SK-N-SH (cell line): ENCODE measurements around the gene SHKBP1. TPM values are rescaled to one million over a fixed set of nuclear protein-coding genes. Genes with fewer than 3 reads are reported as not detected.

Experiments used
- CTCF ChIA-PET: fragments of 300-600, 350-600 bp; formaldehyde crosslinking; extraction: SDS; loops from one replicate; lab custom pipeline; 2021; lab: Yijun Ruan, JAX
- POLR2A ChIA-PET: fragments of 350-600 bp; sonication (Branson Sonifier 250); formaldehyde crosslinking; extraction: SDS; loops from one replicate; lab custom pipeline; 2020; ENCODE audit warnings: antibody characterized with exemption, inconsistent platforms; lab: Yijun Ruan, JAX
- DNase-seq: peaks from one replicate; pipeline ENCODE4 v3.0.0; 2012
- H2AFZ ChIP-seq: fragments of 200-600 bp; sonication (generic); 2 replicates; pipeline ENCODE4 v1.8.1; 2016; ENCODE audit warnings: antibody characterized with exemption, mild to moderate bottlenecking, low read depth
- H3F3A ChIP-seq: fragments of 200-600 bp; sonication (generic); replicated peaks from 2 replicates; pipeline ENCODE3; 2016; ENCODE audit warnings: antibody characterized with exemption, mild to moderate bottlenecking; ENCODE audit not compliant: insufficient read depth
- H3K27ac ChIP-seq, 2 experiments: fragments of 200-500 bp in 1 of 2; fragments of 200-600 bp in 1 of 2; sonication (Bioruptor generic) in 1 of 2; sonication (generic), shearing (Covaris generic) in 1 of 2; 2 replicates each; pipeline versions ENCODE4 v1.5.1 to v1.6.1; 2014 to 2016; ENCODE audit warnings: low read depth in 2 of 2, inconsistent platforms in 1 of 2, low read length in 1 of 2, mild to moderate bottlenecking in 1 of 2, mixed read lengths in 1 of 2
- H3K27me3 ChIP-seq: fragments of 200-600 bp; sonication (generic), shearing (Covaris generic); 2 replicates; pipeline ENCODE4 v1.6.1; 2016; ENCODE audit warnings: mixed run types; ENCODE audit not compliant: insufficient read depth
- H3K36me3 ChIP-seq, 2 experiments: fragments of 200-500 bp in 1 of 2; fragments of 200-600 bp in 1 of 2; sonication (Bioruptor generic) in 1 of 2; sonication (generic) in 1 of 2; replicated peaks in 1 of 2; 2 replicates each; pipeline versions ENCODE3 to v1.5.1; 2014 to 2016; ENCODE audit warnings: low read length in 1 of 2, mild to moderate bottlenecking in 1 of 2; ENCODE audit not compliant: insufficient read depth in 2 of 2, control insufficient read depth in 1 of 2
- H3K4me1 ChIP-seq, 2 experiments: fragments of 200-500 bp in 1 of 2; fragments of 200-600 bp in 1 of 2; sonication (Bioruptor generic) in 1 of 2; sonication (generic), shearing (Covaris generic) in 1 of 2; 2 replicates each; pipeline versions ENCODE4 v1.5.1 to v1.6.1; 2014 to 2016; ENCODE audit warnings: low read depth in 1 of 2, low read length in 1 of 2, mixed run types in 1 of 2; ENCODE audit not compliant: insufficient read depth in 2 of 2, control insufficient read depth in 1 of 2
- H3K4me2 ChIP-seq: fragments of 200-600 bp; sonication (generic), shearing (Covaris generic); 2 replicates; pipeline ENCODE4 v1.6.1; 2017; ENCODE audit warnings: mixed run types
- H3K4me3 ChIP-seq, 2 experiments: fragments of 200-500 bp in 1 of 2; fragments of 200-600 bp in 1 of 2; sonication (Bioruptor generic) in 1 of 2; sonication (generic), shearing (Covaris generic) in 1 of 2; 2 replicates each; pipeline versions ENCODE4 v1.5.1 to v1.8.1; 2014 to 2016; ENCODE audit warnings: low read depth in 2 of 2, inconsistent platforms in 1 of 2, low read length in 1 of 2, mild to moderate bottlenecking in 1 of 2, mixed read lengths in 1 of 2, moderate library complexity in 1 of 2
- H3K79me2 ChIP-seq: fragments of 200-600 bp; sonication (generic); 2 replicates; pipeline ENCODE4 v1.8.1; 2017; ENCODE audit warnings: mild to moderate bottlenecking; ENCODE audit not compliant: insufficient read depth
- H3K9ac ChIP-seq: fragments of 200-600 bp; sonication (generic); 2 replicates; pipeline ENCODE4 v1.6.1; 2017; ENCODE audit warnings: mixed run types
- H3K9me2 ChIP-seq: fragments of 200-600 bp; sonication (generic); 2 replicates; pipeline ENCODE4 v1.6.1; 2017; ENCODE audit warnings: mixed run types
- H3K9me3 ChIP-seq: fragments of 200-600 bp; sonication (generic); 2 replicates; pipeline ENCODE4 v1.6.1; 2017; ENCODE audit warnings: mixed run types, mild to moderate bottlenecking, moderate library complexity
- H4K20me1 ChIP-seq: fragments of 200-600 bp; sonication (generic); 2 replicates; pipeline ENCODE4 v1.6.1; 2017; ENCODE audit warnings: mild to moderate bottlenecking, mixed run types; ENCODE audit not compliant: insufficient read depth
- ELF1 ChIP-seq: IDR thresholded peaks from 2 replicates; pipeline ENCODE4 v1.4.0; 2012
- EP300 ChIP-seq, 2 experiments: IDR thresholded peaks; 2 replicates each; pipeline versions ENCODE4 v1.4.0 to v1.6.1; 2012; ENCODE audit warnings: borderline replicate concordance in 1 of 2, low read depth in 1 of 2, low read length in 1 of 2
- EZH2phosphoT487 ChIP-seq: fragments of 200-600 bp; sonication (generic); IDR thresholded peaks from 2 replicates; pipeline ENCODE4 v1.6.1; 2017; ENCODE audit warnings: low read depth, mixed run types, mild to moderate bottlenecking, antibody characterized with exemption, moderate library complexity, borderline replicate concordance
- FOXM1 ChIP-seq: IDR thresholded peaks from 2 replicates; pipeline ENCODE4 v1.4.0; 2012; ENCODE audit warnings: low read depth, mild to moderate bottlenecking
- JUND ChIP-seq: IDR thresholded peaks from 2 replicates; pipeline ENCODE4 v1.4.0; 2012
- MXI1 ChIP-seq: IDR thresholded peaks from 2 replicates; pipeline ENCODE4 v1.6.1; 2012; ENCODE audit warnings: mild to moderate bottlenecking, low read depth, low read length, improper control_type of control experiment
- NFIC ChIP-seq: IDR thresholded peaks from 2 replicates; pipeline ENCODE4 v1.4.0; 2012; ENCODE audit warnings: borderline replicate concordance
- NRF1 ChIP-seq: IDR thresholded peaks from 2 replicates; pipeline ENCODE4 v1.6.1; 2012; ENCODE audit warnings: low read depth, mild to moderate bottlenecking, low read length
- RAD21 ChIP-seq: IDR thresholded peaks from 2 replicates; pipeline ENCODE4 v1.6.1; 2012; ENCODE audit warnings: mild to moderate bottlenecking, low read length
- RCOR1 ChIP-seq: fragments of 150-350 bp; IDR thresholded peaks from 2 replicates; pipeline ENCODE4 v1.6.1; 2017; ENCODE audit warnings: antibody characterized with exemption, low read length
- RXRA ChIP-seq: IDR thresholded peaks from 2 replicates; pipeline ENCODE4 v1.4.0; 2012; ENCODE audit warnings: low read depth, mild to moderate bottlenecking, borderline replicate concordance
- SMC3 ChIP-seq: IDR thresholded peaks from 2 replicates; pipeline ENCODE4 v1.6.1; 2012; ENCODE audit warnings: low read depth, low read length, improper control_type of control experiment
- YY1 ChIP-seq: IDR thresholded peaks from 2 replicates; pipeline ENCODE4 v1.4.0; 2012; ENCODE audit warnings: low read depth, mild to moderate bottlenecking
- WGBS: methylation state at CpG from one replicate; pipeline ENCODE4 v1.1.6; 2017; ENCODE audit warnings: low lambda C conversion rate; 5-methylcytosine and 5-hydroxymethylcytosine counted together
- polyA plus RNA-seq, 3 experiments: library from polyadenylated mRNA; depleted of rRNA; stranded (reverse); fragments of >200 nt; gene quantifications; 2 replicates each; pipeline ENCODE4 v1.2.3, GENCODE V29; 2012
- TF ChIP-seq, protein P1 (sequence below): fragments of 200-600 bp; sonication (generic); IDR thresholded peaks from 2 replicates; pipeline ENCODE4 v1.6.1; 2017; ENCODE audit warnings: antibody characterized with exemption, mild to moderate bottlenecking, moderate library complexity
- TF ChIP-seq, protein P2 (sequence below): fragments of 150-350 bp; IDR thresholded peaks from 2 replicates; pipeline ENCODE4 v1.6.1; 2017; ENCODE audit warnings: antibody characterized with exemption, low read length, low read depth, borderline replicate concordance
- TF ChIP-seq, protein P3 (sequence below): IDR thresholded peaks from 2 replicates; pipeline ENCODE4 v1.4.0; 2012; ENCODE audit warnings: low read depth, borderline replicate concordance

SHKBP1 gene
- polyA plus RNA-seq, 1 of the 3 experiments (the other 2 are of a cell fraction): 62.7 TPM

DNA sequence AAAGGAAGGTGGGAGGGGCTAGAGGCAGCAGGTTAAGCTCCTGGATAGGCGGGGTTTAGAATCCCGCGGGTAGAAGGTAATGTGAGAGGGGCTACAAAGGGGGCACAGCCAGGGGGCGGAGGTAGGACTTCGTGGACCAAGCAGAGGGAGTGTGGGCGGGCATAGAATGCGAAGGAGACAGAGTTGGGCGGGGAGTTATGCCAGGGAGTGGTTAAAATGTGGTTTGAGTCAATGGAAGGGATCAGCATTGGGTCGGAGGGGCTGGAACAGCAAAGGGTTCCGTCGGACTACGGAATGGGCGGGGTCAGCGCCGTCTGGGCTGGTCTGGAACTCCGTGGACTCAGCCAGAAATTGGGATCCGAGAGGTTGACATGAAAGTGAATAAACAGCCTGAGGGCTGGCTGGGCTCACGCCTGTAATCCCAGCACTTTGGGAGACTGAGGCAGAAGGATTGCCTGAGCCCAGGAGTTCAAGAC, 27.5 kb downstream of the SHKBP1 start:
- no peak for DNase-seq
- WGBS: 6% methylated on average over 18 of the region's 18 CpGs
- Histone ChIP-seq H3K9me3 (no peaks in the 10 kb centered on the region), H4K20me1 (no peaks in the 10 kb centered on the region; the same call in 1 of the 2 replicates), H3K9ac (no peak overlapping the region), H2AFZ (peak overlapping the region; percentile 71), H3K9me2 (no peaks in the 10 kb centered on the region), H3K4me3 (peak overlapping the region in 1 of 2 experiments; percentile 52; a peak in 3 of 4 replicates), H3K27ac (no peak overlapping the region), H3K4me1 (peaks cover 7 to 43% of the 10 kb centered on the region in 2 experiments; a peak in 2 of 4 replicates), H3K79me2 (no peaks in the 10 kb centered on the region), H3K27me3 (no peaks in the 10 kb centered on the region), H3K4me2 (peak overlapping the region; percentile 88), H3F3A (peaks cover 22% of the 10 kb centered on the region), H3K36me3 (no peaks in the 10 kb centered on the region)
- POLR2A ChIA-PET: interaction anchor here (0.7 to 1.1 kb wide), 3 partner anchors 9 to 72 kb away, joined by 3 read pairs; no protein-coding TSS in a partner anchor
- TF ChIP-seq EP300 (IDR thresholded peaks at IDR 0.05; ENCODE audit: borderline replicate concordance in 1 of 2, low read depth in 1 of 2, low read length in 1 of 2): no peak
- TF ChIP-seq NFIC: no peak
- TF ChIP-seq RXRA: no peak
- no peak for TF ChIP-seq SMC3
- no peak for TF ChIP-seq FOXM1
- TF ChIP-seq, protein P1, sequence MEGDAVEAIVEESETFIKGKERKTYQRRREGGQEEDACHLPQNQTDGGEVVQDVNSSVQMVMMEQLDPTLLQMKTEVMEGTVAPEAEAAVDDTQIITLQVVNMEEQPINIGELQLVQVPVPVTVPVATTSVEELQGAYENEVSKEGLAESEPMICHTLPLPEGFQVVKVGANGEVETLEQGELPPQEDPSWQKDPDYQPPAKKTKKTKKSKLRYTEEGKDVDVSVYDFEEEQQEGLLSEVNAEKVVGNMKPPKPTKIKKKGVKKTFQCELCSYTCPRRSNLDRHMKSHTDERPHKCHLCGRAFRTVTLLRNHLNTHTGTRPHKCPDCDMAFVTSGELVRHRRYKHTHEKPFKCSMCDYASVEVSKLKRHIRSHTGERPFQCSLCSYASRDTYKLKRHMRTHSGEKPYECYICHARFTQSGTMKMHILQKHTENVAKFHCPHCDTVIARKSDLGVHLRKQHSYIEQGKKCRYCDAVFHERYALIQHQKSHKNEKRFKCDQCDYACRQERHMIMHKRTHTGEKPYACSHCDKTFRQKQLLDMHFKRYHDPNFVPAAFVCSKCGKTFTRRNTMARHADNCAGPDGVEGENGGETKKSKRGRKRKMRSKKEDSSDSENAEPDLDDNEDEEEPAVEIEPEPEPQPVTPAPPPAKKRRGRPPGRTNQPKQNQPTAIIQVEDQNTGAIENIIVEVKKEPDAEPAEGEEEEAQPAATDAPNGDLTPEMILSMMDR: no peak
- no peak for TF ChIP-seq MXI1
- TF ChIP-seq YY1: no peak
- TF ChIP-seq ELF1: no peak
- TF ChIP-seq, protein P2, sequence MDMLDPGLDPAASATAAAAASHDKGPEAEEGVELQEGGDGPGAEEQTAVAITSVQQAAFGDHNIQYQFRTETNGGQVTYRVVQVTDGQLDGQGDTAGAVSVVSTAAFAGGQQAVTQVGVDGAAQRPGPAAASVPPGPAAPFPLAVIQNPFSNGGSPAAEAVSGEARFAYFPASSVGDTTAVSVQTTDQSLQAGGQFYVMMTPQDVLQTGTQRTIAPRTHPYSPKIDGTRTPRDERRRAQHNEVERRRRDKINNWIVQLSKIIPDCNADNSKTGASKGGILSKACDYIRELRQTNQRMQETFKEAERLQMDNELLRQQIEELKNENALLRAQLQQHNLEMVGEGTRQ: no peak
- TF ChIP-seq, protein P3, sequence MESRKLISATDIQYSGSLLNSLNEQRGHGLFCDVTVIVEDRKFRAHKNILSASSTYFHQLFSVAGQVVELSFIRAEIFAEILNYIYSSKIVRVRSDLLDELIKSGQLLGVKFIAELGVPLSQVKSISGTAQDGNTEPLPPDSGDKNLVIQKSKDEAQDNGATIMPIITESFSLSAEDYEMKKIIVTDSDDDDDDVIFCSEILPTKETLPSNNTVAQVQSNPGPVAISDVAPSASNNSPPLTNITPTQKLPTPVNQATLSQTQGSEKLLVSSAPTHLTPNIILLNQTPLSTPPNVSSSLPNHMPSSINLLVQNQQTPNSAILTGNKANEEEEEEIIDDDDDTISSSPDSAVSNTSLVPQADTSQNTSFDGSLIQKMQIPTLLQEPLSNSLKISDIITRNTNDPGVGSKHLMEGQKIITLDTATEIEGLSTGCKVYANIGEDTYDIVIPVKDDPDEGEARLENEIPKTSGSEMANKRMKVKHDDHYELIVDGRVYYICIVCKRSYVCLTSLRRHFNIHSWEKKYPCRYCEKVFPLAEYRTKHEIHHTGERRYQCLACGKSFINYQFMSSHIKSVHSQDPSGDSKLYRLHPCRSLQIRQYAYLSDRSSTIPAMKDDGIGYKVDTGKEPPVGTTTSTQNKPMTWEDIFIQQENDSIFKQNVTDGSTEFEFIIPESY: no peak
- TF ChIP-seq RAD21: no peak
- no peak for TF ChIP-seq NRF1
- TF ChIP-seq JUND: no peak
- no peak for TF ChIP-seq EZH2phosphoT487
- no peak for TF ChIP-seq RCOR1
- CTCF ChIA-PET: interaction anchor here (0.6 to 9.6 kb wide), 13 partner anchors 12 to 299 kb away, joined by 3 to 176 read pairs (median 4); partner anchors contain the start of genes BLVRB and EGLN2
